ENCODE data around the gene STAM2.
"Not testable (repeated sequence)": the region's sequence is repeated elsewhere in the genome, so short reads cannot be mapped to it uniquely, and the experiment has no call there.

The STAM2 gene

DNA sequence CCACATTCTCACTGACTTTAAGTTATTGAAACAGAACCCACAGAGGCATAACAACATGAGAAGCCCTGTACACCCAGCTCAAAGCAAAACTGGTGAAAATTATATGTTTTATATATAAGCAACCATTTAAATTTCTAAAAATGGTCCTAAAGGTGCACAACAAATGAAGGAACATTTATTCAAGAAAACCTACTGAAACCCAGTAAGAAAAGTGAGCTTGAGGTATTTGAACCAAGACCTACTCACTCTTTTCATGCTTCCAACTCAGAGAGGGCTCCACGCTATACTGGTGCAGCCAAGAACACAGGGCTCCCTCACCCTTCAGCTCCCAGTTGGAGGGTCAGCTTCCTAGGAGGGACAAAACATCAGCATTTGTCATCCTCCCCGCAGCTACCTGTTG, 74.6 kb downstream of the STAM2 start:
- no peak for DNase-seq

DNA sequence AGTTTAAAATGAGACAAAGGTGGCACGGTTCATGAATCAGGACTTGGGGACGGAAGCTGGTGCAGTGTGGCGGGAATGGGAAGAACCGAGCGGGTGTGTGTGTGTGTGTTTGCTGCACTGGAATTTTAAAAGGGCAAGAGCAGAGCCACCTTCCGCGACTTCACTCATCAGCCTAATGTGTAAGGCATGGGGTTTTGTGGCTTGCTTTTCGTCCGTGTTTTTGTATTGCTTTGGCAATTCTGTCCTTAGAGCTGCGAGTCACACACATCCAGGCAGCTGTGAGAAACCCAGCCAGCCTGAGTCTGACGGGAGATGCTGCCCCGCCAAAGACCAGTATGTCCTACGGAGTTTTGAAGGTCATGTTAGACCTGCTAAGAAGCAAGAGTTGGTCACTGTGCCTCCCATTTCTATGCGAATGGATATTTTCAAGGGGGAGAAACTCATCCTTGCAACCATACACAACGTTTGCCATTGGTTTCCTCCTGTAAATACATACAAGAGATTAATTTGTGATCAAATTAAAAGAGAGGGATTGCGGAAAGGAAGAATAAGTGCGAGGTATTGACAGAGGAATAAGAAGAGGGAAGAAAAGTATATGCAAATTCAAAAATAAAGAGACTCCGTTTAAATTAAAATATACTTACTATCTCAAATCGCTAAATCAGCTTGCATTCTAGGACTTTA, 76.1 kb downstream of the STAM2 start:
- peak; percentile 41 for DNase-seq

DNA sequence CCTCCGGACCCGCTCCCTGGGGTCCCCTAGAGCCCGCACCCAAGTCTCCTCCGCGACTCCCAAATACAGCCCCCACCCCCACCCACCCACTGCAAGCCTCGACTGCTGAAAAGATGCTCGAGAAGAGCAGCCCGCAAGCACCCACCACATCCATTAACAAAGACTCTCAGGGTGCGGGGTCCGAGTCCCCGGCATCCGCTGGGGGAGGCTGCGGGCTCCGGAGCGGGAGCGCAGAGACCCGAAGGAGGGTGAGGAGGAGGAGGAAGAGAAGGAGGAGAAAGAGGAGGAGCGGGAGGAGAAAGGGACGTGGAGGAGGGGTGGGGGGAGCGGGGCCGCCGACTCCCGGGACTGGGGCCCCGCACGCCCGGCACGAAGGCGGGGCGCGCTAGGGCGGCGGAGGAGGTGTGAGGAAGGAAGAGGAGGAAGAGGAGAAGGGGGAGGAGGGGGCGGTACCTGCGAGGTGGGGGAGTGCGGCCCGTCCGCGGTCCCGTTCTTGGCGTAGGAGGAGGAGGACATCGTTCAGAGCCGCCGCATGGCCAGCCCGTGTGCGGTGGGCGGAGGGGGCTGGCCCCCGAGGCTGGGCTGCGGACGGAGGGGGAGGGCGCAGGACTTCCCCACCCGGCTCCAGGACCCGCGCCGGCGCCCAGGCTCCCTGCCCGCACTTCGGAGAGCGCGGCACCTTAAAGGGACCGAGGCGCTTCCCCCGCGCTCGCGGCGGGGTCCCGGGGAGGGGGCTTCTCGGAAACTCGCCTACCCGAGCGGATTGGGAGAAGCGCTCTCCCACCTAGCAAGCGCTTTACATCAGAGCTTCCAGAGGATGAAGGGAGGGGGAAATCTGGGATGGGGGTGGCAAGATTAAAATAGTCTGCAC, 76.8 kb downstream of the STAM2 start, which contains the start of gene CACNB4:
TSS of gene CACNB4 (minus strand) at position 549 of the 871 bp plus-strand sequence.
- DNase-seq: no peak

DNA sequence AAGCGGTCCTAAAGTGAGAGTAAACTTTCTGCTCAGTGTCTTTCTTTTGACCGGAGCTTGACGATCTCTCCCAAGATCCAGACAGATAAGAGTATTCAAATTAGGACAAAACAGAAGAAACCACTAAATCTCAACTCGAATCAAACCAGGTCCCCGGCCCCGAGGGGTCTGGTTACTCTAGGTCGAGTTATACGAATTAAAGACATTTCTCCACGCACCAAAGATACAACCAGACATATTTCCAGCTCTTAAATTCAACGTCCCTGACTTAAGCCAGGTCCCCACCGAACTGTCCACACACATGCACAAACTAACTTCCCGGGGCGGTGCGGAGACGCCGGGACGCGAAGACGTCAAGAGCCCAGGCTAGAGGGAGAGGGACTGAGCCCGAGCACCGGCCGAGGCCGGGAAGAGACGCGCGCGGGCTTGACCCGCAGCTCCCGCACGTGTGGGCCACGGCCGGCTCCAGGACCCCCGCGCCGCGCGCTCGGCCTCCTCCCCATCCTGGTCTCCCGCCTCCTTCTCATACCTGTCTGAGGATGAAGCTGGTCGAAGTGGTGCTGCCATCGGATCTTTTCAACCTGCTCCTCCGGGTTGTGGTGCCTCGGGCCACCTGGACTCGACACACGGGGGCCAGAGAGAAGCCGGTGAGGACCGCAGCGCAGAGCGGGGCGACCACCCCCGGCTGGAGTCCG, 77.6 kb downstream of the STAM2 start:
- no peak for DNase-seq

DNA sequence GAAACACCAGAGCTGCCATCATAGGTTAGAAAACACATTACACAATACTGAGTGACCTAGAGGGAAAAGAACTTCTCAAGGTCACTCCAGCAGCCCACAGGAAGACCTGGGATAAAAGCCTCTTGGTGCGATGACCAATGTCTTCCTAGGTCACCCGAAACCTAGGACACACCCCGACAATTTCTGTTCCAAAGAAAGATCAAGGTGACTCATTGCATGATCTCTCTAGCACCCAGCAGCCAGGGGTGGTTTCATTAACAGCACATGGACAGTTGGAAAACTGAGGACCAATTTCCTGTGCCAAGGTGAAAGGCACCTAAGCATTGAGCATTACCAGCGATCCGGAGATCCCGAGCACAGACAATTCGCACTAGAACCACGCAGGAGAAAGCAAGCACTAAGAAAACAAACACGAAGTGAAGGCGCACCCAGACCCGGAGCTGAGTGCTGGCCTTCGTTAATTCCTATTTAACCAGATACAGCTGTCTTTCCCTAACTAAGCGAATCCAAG, 78.2 kb downstream of the STAM2 start:
- no peak for DNase-seq

DNA sequence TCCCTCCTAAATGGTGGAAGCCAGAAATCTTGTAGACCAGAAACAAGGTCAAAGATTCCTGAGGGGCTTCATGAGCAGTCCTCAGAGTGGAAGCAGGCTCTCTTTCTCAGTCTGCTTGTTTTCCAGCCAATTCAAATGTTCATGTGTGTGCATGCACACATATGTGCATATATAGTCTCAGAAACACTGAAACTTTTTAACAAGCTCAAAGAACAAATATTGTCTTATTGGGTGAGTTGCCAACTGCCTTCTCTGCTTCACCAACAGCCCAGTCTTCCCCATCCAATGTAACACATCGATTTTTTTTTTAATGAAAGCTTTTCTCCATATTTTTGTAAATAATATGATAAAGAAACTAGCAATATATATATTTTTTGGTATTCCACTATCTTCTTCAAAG, 80.4 kb downstream of the STAM2 start:
- DNase-seq: no peak

DNA sequence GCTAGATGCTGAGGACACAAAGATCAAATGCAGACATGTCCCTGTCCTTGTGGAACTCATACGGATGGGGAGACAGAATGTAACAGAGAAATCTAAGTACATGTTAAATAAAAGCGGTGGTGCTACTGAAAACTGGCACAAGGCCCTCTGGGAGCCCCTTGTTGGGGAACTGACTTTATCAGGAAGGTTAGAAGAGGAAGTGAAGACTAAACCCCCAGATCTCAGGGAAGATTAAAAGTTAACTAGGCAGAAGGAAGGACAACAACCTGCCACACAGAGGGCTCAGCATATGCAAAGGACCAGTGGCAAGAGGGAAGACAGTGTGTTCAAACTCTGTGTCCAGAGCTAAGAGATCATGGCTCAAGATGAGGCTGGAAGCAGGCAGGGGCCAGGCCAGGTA, 81.5 kb downstream of the STAM2 start:
- no peak for DNase-seq

DNA sequence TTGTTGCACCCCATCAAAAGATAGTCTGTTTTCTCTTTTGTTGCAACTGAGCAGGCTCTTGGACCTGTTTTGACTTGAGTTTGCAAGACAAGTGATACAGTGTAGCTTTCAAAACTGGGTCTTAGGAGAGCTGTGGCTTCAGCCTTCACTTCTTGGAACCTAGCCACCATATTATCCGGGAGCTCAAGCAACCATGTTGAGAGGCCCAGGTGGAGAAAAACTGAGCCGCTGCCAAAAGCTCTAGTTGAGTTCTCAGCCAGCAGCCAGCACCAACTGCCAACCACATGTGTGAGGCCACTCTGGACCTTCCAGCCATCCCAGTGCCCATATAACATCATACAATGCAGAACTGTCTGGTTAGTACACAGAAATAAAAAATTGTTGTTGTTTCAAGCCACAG, 82.1 kb downstream of the STAM2 start:
- DNase-seq: peak; percentile 76

DNA sequence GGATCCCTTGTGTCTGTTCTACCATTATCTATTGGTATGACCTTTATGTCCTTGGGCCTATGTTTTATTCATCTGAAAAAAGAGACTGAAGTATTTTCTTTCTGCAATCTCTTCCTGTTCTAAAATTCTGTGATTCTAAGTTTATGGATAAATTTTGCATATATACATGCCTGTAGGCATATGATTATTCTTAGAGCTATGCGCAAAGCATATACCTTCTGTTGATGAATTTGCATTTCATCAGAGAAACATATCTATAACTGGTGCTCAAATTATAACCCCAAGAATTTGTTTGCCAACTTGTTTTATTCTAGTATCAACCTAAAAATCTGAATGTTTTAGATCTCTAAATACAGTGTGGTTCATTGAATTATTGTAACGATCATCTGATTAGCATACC, 83.5 kb downstream of the STAM2 start:
- no peak for DNase-seq

DNA sequence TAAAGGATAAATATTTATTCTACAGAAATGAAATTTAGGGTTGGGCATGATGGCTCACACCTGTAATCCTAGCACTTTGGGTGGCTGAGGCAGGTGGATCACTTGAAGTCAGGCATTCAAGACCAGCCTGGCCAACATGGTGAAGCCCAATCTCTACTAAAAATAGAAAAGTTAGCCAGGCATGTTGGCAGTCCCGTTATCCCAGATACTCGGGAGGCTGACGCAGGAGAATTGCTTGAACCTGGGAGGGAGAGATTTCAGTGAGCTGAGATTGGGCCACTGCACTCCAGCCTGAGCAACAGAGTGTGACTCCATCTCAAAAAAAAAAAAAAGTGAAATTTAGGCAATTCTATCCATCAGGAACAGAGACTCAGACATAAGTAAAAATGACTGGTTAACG, 84.8 kb downstream of the STAM2 start:
- not testable (repeated sequence) for DNase-seq

DNA sequence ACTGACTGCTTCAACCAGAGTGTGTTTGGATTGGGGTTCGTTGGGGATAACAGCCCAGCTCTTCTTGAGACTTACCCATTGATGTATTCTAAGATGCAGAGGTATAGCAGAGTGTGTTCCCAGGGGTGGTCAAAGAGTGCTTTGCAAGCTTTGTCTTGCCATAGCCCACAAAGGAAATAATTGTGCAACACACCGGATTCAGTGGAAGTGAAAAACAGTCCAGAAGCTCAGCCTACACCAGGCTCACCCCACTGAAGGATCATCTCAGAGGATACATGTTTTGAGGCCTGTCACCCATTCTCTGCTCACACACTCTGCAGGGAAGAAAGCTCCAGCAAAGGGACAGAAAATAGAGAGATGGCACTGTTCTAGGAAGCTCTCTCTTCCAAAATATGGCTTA, 86.3 kb downstream of the STAM2 start:
- DNase-seq: no peak

DNA sequence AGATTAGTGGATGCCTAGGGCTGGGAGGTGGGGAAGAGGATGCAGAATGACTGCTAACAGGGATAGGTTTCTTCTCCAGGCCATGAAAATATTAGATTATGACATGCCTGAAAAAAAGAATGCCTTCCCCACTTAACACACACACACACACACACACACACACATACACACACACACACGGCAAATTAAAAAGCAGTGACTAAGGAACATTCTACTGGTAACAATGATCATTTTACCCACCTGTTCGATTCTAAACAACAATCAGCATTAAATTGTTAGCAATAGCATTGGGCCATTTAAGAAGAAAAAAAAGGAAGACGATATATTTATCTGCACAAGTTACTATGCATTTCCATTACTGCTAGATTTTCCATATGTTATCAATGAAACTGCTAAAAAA, 87.6 kb downstream of the STAM2 start:
- DNase-seq: no peak

DNA sequence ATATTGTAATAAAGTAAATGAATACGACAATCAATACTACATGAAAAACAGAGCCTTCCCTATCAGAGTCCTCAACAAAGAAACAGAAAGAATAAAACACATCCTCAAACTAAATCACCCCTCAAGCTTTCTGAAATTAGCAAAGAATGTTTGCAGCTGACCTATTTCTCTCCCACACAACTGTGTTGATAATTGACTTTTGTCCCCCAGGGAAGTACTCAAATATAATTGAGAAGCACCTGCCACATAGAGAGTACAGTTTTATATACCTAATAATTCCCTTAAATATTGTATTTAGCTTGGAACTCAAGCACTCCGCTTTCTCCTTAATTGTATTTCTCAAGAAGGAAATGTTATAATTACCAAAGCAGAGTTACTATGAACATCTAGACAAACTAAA, 89.3 kb downstream of the STAM2 start:
- DNase-seq: no peak

DNA sequence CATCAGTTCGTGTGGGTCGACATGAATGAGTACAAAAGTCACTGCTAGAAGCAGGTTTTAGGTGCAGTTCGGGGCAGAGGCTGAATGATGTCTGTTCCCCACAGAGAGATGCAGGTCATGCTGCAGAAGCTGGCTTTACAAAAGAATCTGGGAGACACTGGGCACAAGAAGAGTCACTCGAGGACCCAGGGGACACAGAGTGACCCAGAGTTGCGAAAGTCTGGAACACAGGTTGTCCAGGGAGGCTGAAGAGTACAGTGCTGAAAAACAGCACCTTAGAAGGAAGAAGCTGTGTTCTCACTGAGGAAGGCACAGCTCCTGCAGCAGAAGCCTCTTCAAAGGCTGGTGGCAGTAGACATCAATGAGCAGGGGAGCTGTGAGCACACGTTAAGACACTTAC, 91.5 kb downstream of the STAM2 start:
- no peak for DNase-seq

DNA sequence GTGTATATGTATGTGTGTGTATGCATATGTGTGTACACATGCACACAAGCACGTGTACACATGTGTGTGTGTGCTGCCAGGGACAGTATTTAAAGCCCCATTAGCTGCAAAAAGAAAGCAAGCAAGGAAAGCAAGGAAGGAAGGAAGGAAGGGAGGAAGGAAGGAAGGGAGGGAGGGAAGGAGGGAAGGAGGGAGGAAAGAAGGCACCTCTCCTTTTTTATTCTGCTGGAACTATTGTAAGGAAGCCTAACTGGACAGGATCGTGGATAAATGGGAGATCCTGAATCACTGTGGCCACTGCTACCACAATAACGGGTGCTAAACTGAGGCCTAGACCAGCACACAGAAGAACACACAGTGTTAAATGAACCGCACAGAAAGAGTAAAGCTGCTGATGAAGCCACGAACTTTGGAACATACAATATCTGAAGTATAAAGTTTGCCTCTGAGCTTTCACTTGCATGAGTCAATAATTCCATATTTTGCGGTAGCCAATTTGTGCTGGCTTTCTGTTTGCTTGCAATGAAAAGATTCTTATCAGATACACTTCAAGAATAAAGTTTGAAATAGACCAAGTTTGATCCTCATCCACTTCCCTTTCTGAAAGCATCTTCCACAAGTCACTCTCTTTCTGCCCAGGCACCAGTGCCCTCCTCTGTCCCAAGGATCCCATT, 92.2 kb downstream of the STAM2 start:
- DNase-seq: no peak

DNA sequence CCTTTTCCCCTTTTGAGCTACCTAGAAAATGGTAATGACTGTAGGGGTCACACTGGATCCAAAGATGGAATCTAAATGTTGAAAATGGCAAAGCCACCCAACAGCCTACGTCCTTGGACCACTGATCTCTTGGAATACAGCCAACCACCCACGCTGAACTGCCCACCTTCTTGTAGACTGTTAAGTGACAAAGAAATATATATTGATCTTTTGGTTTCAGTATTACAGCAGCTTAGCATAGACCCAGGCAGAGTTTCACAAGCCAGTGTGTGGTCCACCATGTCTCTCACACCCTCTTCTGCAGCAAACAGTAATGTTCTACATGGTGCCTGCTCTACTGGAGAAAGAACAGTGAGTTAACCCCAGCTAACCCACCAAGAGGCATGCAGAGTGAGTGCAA, 96.9 kb downstream of the STAM2 start:
- no peak for DNase-seq

DNA sequence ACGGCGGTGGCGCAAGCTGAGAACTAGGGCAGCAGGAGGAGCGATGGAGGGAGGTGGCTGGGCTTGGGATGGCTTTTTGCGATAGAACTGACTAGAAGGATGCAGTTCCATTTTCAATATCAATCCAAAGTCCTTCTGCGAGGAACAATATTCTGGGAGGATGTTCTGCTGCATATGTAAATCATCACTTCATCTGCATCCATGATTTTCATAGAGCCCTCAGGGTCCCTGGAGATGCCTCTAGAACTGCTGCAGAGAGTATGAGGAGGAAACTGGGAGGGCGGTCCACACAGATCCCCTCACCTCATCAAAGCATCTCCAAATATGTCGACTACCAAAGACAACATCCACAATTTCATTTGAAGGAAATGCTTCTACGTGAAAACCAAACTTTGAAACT, 97.5 kb downstream of the STAM2 start:
- DNase-seq: no peak

DNA sequence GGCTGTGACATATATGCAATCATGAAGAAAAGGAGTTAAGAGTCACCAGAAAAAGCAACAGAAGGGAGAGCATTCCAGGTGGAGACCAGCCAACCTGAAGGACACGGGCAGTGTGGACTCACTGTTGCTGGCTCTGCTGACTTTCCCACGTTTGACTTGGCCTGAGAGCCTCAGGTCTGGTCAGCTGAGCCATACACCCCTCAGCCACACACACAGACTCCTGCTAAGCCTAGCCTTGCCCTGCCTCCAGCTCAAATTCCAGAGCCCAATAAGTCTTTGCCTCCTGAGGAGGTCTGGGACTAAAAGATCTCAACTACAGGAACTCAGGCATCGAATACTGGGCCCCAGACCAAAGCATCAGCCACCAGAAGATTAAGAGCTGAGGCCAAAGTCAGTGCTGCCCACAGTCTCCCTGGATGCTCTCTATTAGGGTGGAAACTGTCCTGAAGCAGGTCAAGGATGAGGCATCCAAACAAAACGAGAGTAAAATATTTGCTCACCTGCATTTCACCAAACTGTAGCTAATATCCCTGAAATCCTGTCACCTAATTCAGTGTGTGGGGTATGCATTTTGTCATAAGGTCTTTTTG, 100.0 kb downstream of the STAM2 start:
- DNase-seq: no peak

DNA sequence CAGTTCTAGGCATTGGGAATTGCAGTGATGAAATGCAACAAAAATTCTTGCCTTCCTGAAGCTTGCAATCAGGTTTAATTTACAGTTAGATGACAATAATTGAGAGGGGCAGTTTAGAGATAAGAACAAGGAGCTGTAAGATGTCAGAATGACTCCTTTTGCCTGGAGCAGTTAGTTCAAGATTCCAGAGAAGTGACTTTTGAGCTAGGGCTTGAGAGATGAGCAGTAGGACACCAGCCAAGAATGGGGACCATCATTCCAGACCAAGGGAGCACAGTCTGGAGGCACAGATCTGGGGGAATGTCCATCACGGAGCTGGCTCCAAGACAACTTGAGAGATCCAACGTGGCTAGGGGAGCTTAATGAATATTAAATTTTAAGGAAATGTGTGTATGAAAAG, 103.6 kb downstream of the STAM2 start:
- no peak for DNase-seq

DNA sequence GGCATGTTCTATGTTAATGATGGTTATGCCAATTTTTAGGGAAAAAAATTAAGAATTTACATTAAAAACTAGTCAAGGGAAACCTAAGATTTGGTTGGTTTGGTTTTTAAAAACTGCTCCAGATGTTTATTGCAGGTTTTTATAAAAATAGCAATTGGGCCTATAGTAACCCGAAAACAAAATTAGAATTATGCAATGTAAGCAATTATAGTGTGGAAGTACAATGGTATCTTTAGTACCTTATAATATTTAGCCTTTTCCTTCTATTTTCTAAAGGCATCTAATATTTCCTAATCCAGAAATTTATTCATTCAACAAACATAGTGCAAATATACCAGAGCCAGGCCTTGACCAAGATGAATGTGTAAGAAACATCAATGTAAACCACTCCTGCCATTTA, 104.0 kb downstream of the STAM2 start:
- no peak for DNase-seq

DNA sequence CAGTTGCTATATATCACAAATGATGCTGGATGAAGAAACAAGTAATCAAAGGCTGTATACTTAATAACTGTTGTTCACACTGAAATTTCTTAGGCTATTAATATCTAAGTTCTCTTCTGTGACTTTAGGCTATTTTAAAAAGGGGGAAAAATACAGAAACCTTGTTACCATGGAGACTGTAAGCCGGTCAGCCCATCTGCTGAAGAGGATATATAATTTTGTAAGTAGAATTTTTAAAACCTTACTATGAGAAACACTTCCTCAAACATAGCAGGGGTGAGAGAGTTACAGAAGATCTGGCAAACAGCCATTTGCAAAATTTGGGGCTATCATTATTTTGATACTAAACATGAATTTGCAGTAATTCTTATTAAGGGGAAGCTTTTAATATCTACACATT, 104.5 kb downstream of the STAM2 start:
- DNase-seq: no peak

DNA sequence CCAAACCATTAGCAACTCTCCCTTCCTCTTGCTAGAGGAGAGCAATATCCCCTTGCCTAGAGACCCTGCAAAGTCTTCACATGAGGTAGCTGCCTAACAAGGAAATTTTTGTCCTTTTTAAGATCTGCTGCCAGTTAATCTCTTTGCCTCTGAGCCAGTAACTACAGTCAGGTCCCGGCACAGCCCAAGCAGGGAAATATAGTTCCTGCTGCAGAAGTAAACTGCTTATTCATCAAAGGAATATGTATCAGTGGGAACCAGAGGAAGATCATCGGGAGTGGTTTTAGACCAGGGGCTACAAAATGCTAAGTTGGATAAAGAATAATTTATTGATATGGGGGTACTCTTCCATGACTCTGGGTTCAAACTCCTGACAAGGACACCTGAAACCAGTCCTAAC, 107.3 kb downstream of the STAM2 start:
- DNase-seq: no peak

DNA sequence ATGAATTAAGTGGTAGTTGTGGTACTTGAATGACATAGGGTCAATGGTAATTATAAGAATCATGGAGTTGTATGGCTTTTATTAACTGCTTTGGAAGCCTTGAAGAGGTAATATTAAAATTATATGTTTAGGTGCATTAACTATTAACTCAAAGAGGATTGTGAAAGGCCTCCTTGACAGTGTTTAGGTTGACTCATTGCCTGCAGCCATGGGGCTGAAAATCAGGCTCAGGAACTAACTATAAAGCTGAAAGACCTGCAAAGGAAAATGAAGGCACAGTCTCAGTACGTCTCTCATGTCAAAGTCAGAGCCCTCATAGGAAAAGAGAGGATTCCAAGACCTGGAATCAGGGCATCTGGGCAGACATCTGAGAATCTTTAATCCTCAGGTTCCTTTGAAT, 107.7 kb downstream of the STAM2 start:
- DNase-seq: no peak
